Measurements from ENCODE around the gene HOXD13. TPM values are rescaled to one million over a fixed set of nuclear protein-coding genes. Genes with fewer than 3 reads are reported as not detected.

Gene HOXD13
- total and polyA plus RNA-seq, 2 of the 8 experiments (the other 6 are each of a cell fraction or from before 2014, with no cell fraction given): not detected

- CTCF ChIA-PET (ENCODE audit: partially characterized antibody): interaction anchor here (0.9 to 4.5 kb wide), 13 partner anchors 9 to 324 kb away, joined by 3 to 30 read pairs (median 5); partner anchors contain the start of genes HOXD10 and HOXD4
- peaks cover 91 to 100% (median 98%) of the 10 kb centered on the region in 4 experiments for H3K27me3 ChIP-seq (replicated peaks in 1 of 4; ENCODE audit: control insufficient read depth in 3 of 4, extremely low read depth in 1 of 4, insufficient read depth in 3 of 4, low read length in 3 of 4)
- no peak for FAIRE-seq
- TF ChIP-seq CEBPB (IDR thresholded peaks at IDR 0.05; ENCODE audit: low read depth, low read length): no peak
- TF ChIP-seq CBX5 (IDR thresholded peaks at IDR 0.05; ENCODE audit: low read depth, low read length): no peak
- no peak for TF ChIP-seq RNF2 (IDR thresholded peaks at IDR 0.05; ENCODE audit: borderline replicate concordance, low read depth, low read length, missing control alignments, poor library complexity, severe bottlenecking)
- no peak for TF ChIP-seq TEAD4 (IDR thresholded peaks at IDR 0.05; ENCODE audit: low read depth, low read length)
- no peak for TF ChIP-seq ATF2 (IDR thresholded peaks at IDR 0.05; ENCODE audit: low read length)
- TF ChIP-seq CREB1 (IDR thresholded peaks at IDR 0.05): no peak
- TF ChIP-seq TAF7 (optimal IDR thresholded peaks at IDR 0.05; ENCODE audit: borderline replicate concordance, low read depth, low read length): no peak
- TF ChIP-seq EP300 (IDR thresholded peaks at IDR 0.05; ENCODE audit: borderline replicate concordance in 1 of 2, low read depth in 2 of 2, low read length in 2 of 2): no peak
- TF ChIP-seq HDAC6 (IDR thresholded peaks at IDR 0.05; ENCODE audit: low read depth, low read length): no peak
- no peak for TF ChIP-seq TAF1 (IDR thresholded peaks at IDR 0.05; ENCODE audit: low read depth, low read length)
- TF ChIP-seq POLR2A (IDR thresholded peaks at IDR 0.05; ENCODE audit: control extremely low read depth in 1 of 2, low read depth in 2 of 2, low read length in 2 of 2): no peak
- TF ChIP-seq BACH1 (IDR thresholded peaks at IDR 0.05; ENCODE audit: low read length): no peak
- TF ChIP-seq GABPA (IDR thresholded peaks at IDR 0.05; ENCODE audit: borderline replicate concordance, insufficient read depth, low read length): no peak
- TF ChIP-seq ASH2L (IDR thresholded peaks at IDR 0.05; ENCODE audit: low read length): no peak
Observed at GRCh38 chr2:176131848-176132158, 39.3 kb downstream of the HOXD13 start.

More at GRCh38 chr2:176131848-176132158, 39.3 kb downstream of the HOXD13 start:
- peaks cover 3% of the 10 kb centered on the region; the same call in 1 of the 2 replicates for H3K23me2 ChIP-seq (ENCODE audit: low read depth, low read length)
- H3K56ac ChIP-seq (replicated peaks; ENCODE audit: insufficient read length, low read depth, low read length): no peak overlapping the region
- H3K4me1 ChIP-seq (replicated peaks in 1 of 4; ENCODE audit: control insufficient read depth in 3 of 4, insufficient read depth in 4 of 4, low read length in 3 of 4): peaks cover 3 to 15% (median 5%) of the 10 kb centered on the region in 4 experiments
- no peak overlapping the region for H3K4me3 ChIP-seq (ENCODE audit: extremely low read depth in 1 of 4, insufficient read depth in 2 of 4, low read depth in 3 of 4, low read length in 4 of 4)
- POLR2A ChIA-PET (ENCODE audit: partially characterized antibody): no interaction called here
- H2BK20ac ChIP-seq (ENCODE audit: low read length): no peak overlapping the region
- H2BK12ac ChIP-seq (ENCODE audit: low read depth, low read length): no peak overlapping the region
- H2BK120ac ChIP-seq (replicated peaks; ENCODE audit: low read depth, low read length): no peak overlapping the region
- 40% methylated on average over 4 of the region's 4 CpGs; no CpG with 5 or more reads in 1 of the 2 experiments for WGBS, 2 experiments (ENCODE audit: extremely low coverage in 1 of 2, insufficient coverage in 1 of 2, insufficient read length in 1 of 2, insufficient replicate concordance in 2 of 2, low coverage in 1 of 2, low lambda C conversion rate in 2 of 2, missing lambda C conversion rate in 1 of 2)
- no peak overlapping the region for H3K14ac ChIP-seq (ENCODE audit: insufficient read length)
- H3K23ac ChIP-seq (ENCODE audit: insufficient read length): no peak overlapping the region
- no peaks in the 10 kb centered on the region for H3K79me2 ChIP-seq (ENCODE audit: control insufficient read depth in 1 of 2, insufficient read depth in 2 of 2, low read length in 2 of 2)
- no peak overlapping the region for H3K18ac ChIP-seq (ENCODE audit: extremely low read depth, low read length)
- DNase-seq (ENCODE audit: low read depth in 1 of 2, low spot score in 2 of 2): no peak
- no peak overlapping the region for H2AK5ac ChIP-seq (ENCODE audit: low read depth, low read length)
- H2BK5ac ChIP-seq (ENCODE audit: low read depth, low read length): no peak overlapping the region
- H3K79me1 ChIP-seq (ENCODE audit: low read depth, low read length): no peaks in the 10 kb centered on the region
- H3K4ac ChIP-seq (replicated peaks; ENCODE audit: insufficient read length, low read depth, low read length): no peak overlapping the region
- no peaks in the 10 kb centered on the region for H3K9me3 ChIP-seq (ENCODE audit: insufficient read depth in 2 of 2, low read depth in 1 of 2, low read length in 1 of 2)
- H2AFZ ChIP-seq (ENCODE audit: low read length): no peak overlapping the region
- no peak overlapping the region for H2BK15ac ChIP-seq (ENCODE audit: low read length)
- no peak overlapping the region for H4K5ac ChIP-seq (ENCODE audit: insufficient read length, low read depth, low read length)
- no peak overlapping the region for H3K27ac ChIP-seq (ENCODE audit: low read depth, low read length)
- H4K8ac ChIP-seq (ENCODE audit: extremely low read depth, insufficient read depth, low read length): no peak overlapping the region
- H3K9ac ChIP-seq (replicated peaks in 1 of 4; ENCODE audit: extremely low read depth in 1 of 4, low read depth in 3 of 4, low read length in 3 of 4): no peak overlapping the region
- H3K4me2 ChIP-seq (ENCODE audit: insufficient read depth in 1 of 2, low read depth in 2 of 2, low read length in 2 of 2): no peak overlapping the region
- peaks cover 0 to 19% (median 0%) of the 10 kb centered on the region in 4 experiments; a peak in 1 of 8 replicates for H3K36me3 ChIP-seq (ENCODE audit: control insufficient read depth in 2 of 4, insufficient read depth in 4 of 4, low read length in 3 of 4)
- H4K91ac ChIP-seq (replicated peaks; ENCODE audit: insufficient read length, low read length): no peak overlapping the region
- H4K20me1 ChIP-seq (replicated peaks in 1 of 2; ENCODE audit: control insufficient read depth in 1 of 2, insufficient read depth in 2 of 2, low read length in 2 of 2): peaks cover 14 to 33% of the 10 kb centered on the region in 2 experiments

All from H1 (cell line).